ENCODE measurements around the gene ANKDD1B. TPM values are rescaled to one million over a fixed set of nuclear protein-coding genes. Genes with fewer than 3 reads are reported as not detected.

ANKDD1B gene
- total and polyA plus RNA-seq, 2 of the 13 experiments (the other 11 are each of a cell fraction or from before 2014, with no cell fraction given): 0.12 to 0.27 TPM

- no TSS peak for BruUV-seq (replicated peaks)
- ATAC-seq (no peak), DNase-seq (ENCODE audit: low spot score) (no peak), FAIRE-seq (no peak)
- Histone ChIP-seq H4K20me1 (ENCODE audit: insufficient read depth, low read length) (no peaks in the 10 kb centered on the region), H3K9ac (ENCODE audit: insufficient read depth, low read depth, low read length) (no peak overlapping the region), H2AFZ (ENCODE audit: low read length) (no peak overlapping the region), H3K27ac (ENCODE audit: extremely low read length, insufficient read depth, low read length) (no peak overlapping the region), H3K27me3 (ENCODE audit: control insufficient read depth in 1 of 2, insufficient read depth in 2 of 2, low read length in 2 of 2) (no peaks in the 10 kb centered on the region), H3K4me3 (replicated peaks in 1 of 3; ENCODE audit: insufficient read depth in 1 of 3, low read depth in 2 of 3, low read length in 3 of 3) (no peak overlapping the region), H3K4me2 (ENCODE audit: low read depth, low read length) (no peak overlapping the region), H3K4me1 (ENCODE audit: insufficient read depth, low read length) (peaks cover 7% of the 10 kb centered on the region), H3K36me3 (replicated peaks in 1 of 2; ENCODE audit: control insufficient read depth in 1 of 2, insufficient read depth in 2 of 2, low read length in 2 of 2) (0 out of 5 replicates have a peak, but pooled peaks cover 0 to 6% of the 10 kb centered on the region in 2 experiments), H3K79me2 (ENCODE audit: insufficient read depth, low read length) (no peaks in the 10 kb centered on the region), H3K9me3 (ENCODE audit: low read length) (no peaks in the 10 kb centered on the region)
- in situ Hi-C loops (cut with HindIII; ENCODE audit: extremely low pct_ligation_motif_present, low pct_unique_long_range_greater_than_20kb): no loop called here
- 86% methylated on average over 1 of the region's 1 CpG for WGBS (ENCODE audit: low lambda C conversion rate)
- TF ChIP-seq ZNF577 (CRISPR knock-in tag; IDR thresholded peaks at IDR 0.05; ENCODE audit: borderline replicate concordance, low read depth): no peak
- no peak for TF ChIP-seq TERF1 (CRISPR knock-in tag; IDR thresholded peaks at IDR 0.05)
- TF ChIP-seq TBX2 (CRISPR knock-in tag; IDR thresholded peaks at IDR 0.05; ENCODE audit: borderline replicate concordance): no peak
- TF ChIP-seq THRA (CRISPR knock-in tag; IDR thresholded peaks at IDR 0.05; ENCODE audit: borderline replicate concordance): no peak
- no peak for TF ChIP-seq TAF15 (IDR thresholded peaks at IDR 0.05; ENCODE audit: low read depth, low read length, poor library complexity, severe bottlenecking)
- no peak for TF ChIP-seq UBTF (CRISPR knock-in tag; IDR thresholded peaks at IDR 0.05)
- TF ChIP-seq SIX1 (CRISPR knock-in tag; IDR thresholded peaks at IDR 0.05; ENCODE audit: borderline replicate concordance): no peak
- TF ChIP-seq ZNF564 (CRISPR knock-in tag; IDR thresholded peaks at IDR 0.05): no peak
- no peak for TF ChIP-seq ZNF792 (CRISPR knock-in tag; IDR thresholded peaks at IDR 0.05)
- POLR2A ChIA-PET: no interaction called here
- CTCF ChIA-PET (ENCODE audit: low intra/inter-chr PET ratio, low total read pairs): no interaction called here
- intact Hi-C loops (cut with micrococcal nuclease; ENCODE audit: unreplicated experiment): no loop called here
Observed at GRCh38 chr5:75675783-75676182, 64.5 kb downstream of the ANKDD1B start.
